Activated CD4-positive, alpha-beta memory T cell treated with anti-CD3 and anti-CD28 coated beads for 36 hours (primary cell): ENCODE results near the gene FGF3. TPM values are rescaled to one million over a fixed set of nuclear protein-coding genes. Genes with fewer than 3 reads are reported as not detected.

Source experiments
- CTCF ChIA-PET: fragments of 350-600 bp; sonication (Branson Sonifier 250); formaldehyde crosslinking; loops from one replicate; lab custom pipeline; 2021; ENCODE audit warnings: antibody characterized with exemption, inconsistent platforms; lab: Charles Lee
- POLR2A ChIA-PET: fragments of 350-600 bp; sonication (Branson Sonifier 250); formaldehyde crosslinking; loops from one replicate; lab custom pipeline; 2021; ENCODE audit warnings: antibody characterized with exemption; lab: Charles Lee
- DNase-seq: peaks from one replicate; pipeline ENCODE4 v3.0.0-alpha.2; 2020
- H3K27ac Mint-ChIP-seq: one replicate; pipeline ENCODE4 v1.8.0; 2021; ENCODE audit warnings: mixed read lengths
- H3K27me3 Mint-ChIP-seq: one replicate; pipeline ENCODE4 v1.8.0; 2021; ENCODE audit warnings: mixed read lengths
- H3K36me3 Mint-ChIP-seq: one replicate; pipeline ENCODE4 v1.8.0; 2021; ENCODE audit warnings: mixed read lengths
- H3K4me1 Mint-ChIP-seq: one replicate; pipeline ENCODE4 v1.8.0; 2021; ENCODE audit warnings: low read depth, mixed read lengths
- H3K4me3 Mint-ChIP-seq: one replicate; pipeline ENCODE4 v1.8.0; 2021; ENCODE audit warnings: mild to moderate bottlenecking, mixed read lengths
- H3K9me3 Mint-ChIP-seq: one replicate; pipeline ENCODE4 v1.8.0; 2021; ENCODE audit warnings: mixed read lengths
- intact Hi-C: fragments of 100-400 bp; cut with micrococcal nuclease; formaldehyde crosslinking; loops from one replicate; pipeline ENCODE4 v1.15.1; 2023
- total RNA-seq, 2 experiments: library from RNA; stranded (reverse); gene quantifications; one replicate each; pipeline ENCODE4 v1.2.3, GENCODE V29; 2021

FGF3 gene
- total RNA-seq, 2 experiments from 2014 or later = not detected

GRCh38 chr11:69818231-69818602 is 999 bp downstream of the FGF3 start:
- Mint-ChIP-seq H3K9me3 (no peaks in the 10 kb centered on the region), H3K4me1 (no peaks in the 10 kb centered on the region), H3K36me3 (no peaks in the 10 kb centered on the region), H3K27me3 (peaks cover 45% of the 10 kb centered on the region), H3K4me3 (no peak overlapping the region), H3K27ac (no peak overlapping the region)
- intact Hi-C loops = loop anchor here (10.0 kb wide), 1 partner anchor 113 kb away; the partner anchor contains the start of gene FGF19
- CTCF ChIA-PET = no interaction called here
- POLR2A ChIA-PET = no interaction called here
- DNase-seq = no peak

- Mint-ChIP-seq H3K4me1 (no peaks in the 10 kb centered on the region), H3K36me3 (no peaks in the 10 kb centered on the region), H3K9me3 (no peaks in the 10 kb centered on the region), H3K4me3 (no peak overlapping the region), H3K27ac (no peak overlapping the region), H3K27me3 (peaks cover 44% of the 10 kb centered on the region)
- POLR2A ChIA-PET = no interaction called here
- intact Hi-C loops = loop anchor here (10.0 kb wide), 1 partner anchor 113 kb away; the partner anchor contains the start of gene FGF19
- CTCF ChIA-PET = no interaction called here
- DNase-seq = no peak
These were observed 1.7 kb downstream of the FGF3 start for GRCh38 chr11:69817265-69818230.

- no peak for DNase-seq
- ChIA-PET CTCF (no interaction called here), POLR2A (no interaction called here)
- Mint-ChIP-seq H3K27me3 (peaks cover 41% of the 10 kb centered on the region), H3K4me1 (no peaks in the 10 kb centered on the region), H3K4me3 (no peak overlapping the region), H3K27ac (no peak overlapping the region), H3K36me3 (no peaks in the 10 kb centered on the region), H3K9me3 (no peaks in the 10 kb centered on the region)
- intact Hi-C loops = loop anchor here (10.0 kb wide), 1 partner anchor 112 kb away; the partner anchor contains the start of gene FGF19
These were observed 2.5 kb downstream of the FGF3 start for GRCh38 chr11:69816671-69817070.

GRCh38 chr11:69815973-69816372 is 3.2 kb downstream of the FGF3 start:
- no peaks in the 10 kb centered on the region for H3K4me1 Mint-ChIP-seq
- no peaks in the 10 kb centered on the region for H3K9me3 Mint-ChIP-seq
- intact Hi-C loops = loop anchor here (10.0 kb wide), 1 partner anchor 111 kb away; the partner anchor contains the start of gene FGF19
- no peak overlapping the region for H3K27ac Mint-ChIP-seq
- H3K4me3 Mint-ChIP-seq = no peak overlapping the region
- ChIA-PET CTCF (no interaction called here), POLR2A (no interaction called here)
- DNase-seq = no peak
- H3K27me3 Mint-ChIP-seq = peaks cover 41% of the 10 kb centered on the region
- no peaks in the 10 kb centered on the region for H3K36me3 Mint-ChIP-seq

- Mint-ChIP-seq H3K27ac (no peak overlapping the region), H3K36me3 (no peaks in the 10 kb centered on the region), H3K4me1 (no peaks in the 10 kb centered on the region), H3K27me3 (peaks cover 34% of the 10 kb centered on the region), H3K9me3 (no peaks in the 10 kb centered on the region), H3K4me3 (no peak overlapping the region)
- DNase-seq = no peak
- ChIA-PET POLR2A (no interaction called here), CTCF (no interaction called here)
- intact Hi-C loops = loop anchor here (10.0 kb wide), 1 partner anchor 110 kb away; the partner anchor contains the start of gene FGF19
These were observed 4.3 kb downstream of the FGF3 start for GRCh38 chr11:69814902-69815301.

GRCh38 chr11:69814411-69814810 is 4.8 kb downstream of the FGF3 start:
- ChIA-PET CTCF (no interaction called here), POLR2A (no interaction called here)
- intact Hi-C loops = loop anchor here (10.0 kb wide), 1 partner anchor 110 kb away; the partner anchor contains the start of gene FGF19
- Mint-ChIP-seq H3K4me1 (no peaks in the 10 kb centered on the region), H3K27me3 (peaks cover 32% of the 10 kb centered on the region), H3K36me3 (no peaks in the 10 kb centered on the region), H3K27ac (no peak overlapping the region), H3K4me3 (no peak overlapping the region), H3K9me3 (no peaks in the 10 kb centered on the region)
- no peak for DNase-seq

- intact Hi-C loops = loop anchor here (10.0 kb wide), 1 partner anchor 109 kb away; the partner anchor contains the start of gene FGF19
- ChIA-PET CTCF (no interaction called here), POLR2A (no interaction called here)
- no peaks in the 10 kb centered on the region for H3K9me3 Mint-ChIP-seq
- H3K36me3 Mint-ChIP-seq = no peaks in the 10 kb centered on the region
- no peak overlapping the region for H3K27ac Mint-ChIP-seq
- H3K4me1 Mint-ChIP-seq = no peaks in the 10 kb centered on the region
- peaks cover 31% of the 10 kb centered on the region for H3K27me3 Mint-ChIP-seq
- no peak for DNase-seq
- no peak overlapping the region for H3K4me3 Mint-ChIP-seq
These were observed 5.4 kb downstream of the FGF3 start for GRCh38 chr11:69813839-69814238.

- Mint-ChIP-seq H3K27ac (no peak overlapping the region), H3K4me3 (no peak overlapping the region), H3K27me3 (peaks cover 37% of the 10 kb centered on the region), H3K9me3 (no peaks in the 10 kb centered on the region), H3K36me3 (no peaks in the 10 kb centered on the region), H3K4me1 (no peaks in the 10 kb centered on the region)
- CTCF ChIA-PET = no interaction called here
- DNase-seq = no peak
- POLR2A ChIA-PET = no interaction called here
- intact Hi-C loops = loop anchor here (10.0 kb wide), 1 partner anchor 108 kb away; the partner anchor contains the start of gene FGF19
These were observed 6.3 kb downstream of the FGF3 start for GRCh38 chr11:69812946-69813345.

- Mint-ChIP-seq H3K27me3 (peaks cover 37% of the 10 kb centered on the region), H3K4me1 (no peaks in the 10 kb centered on the region), H3K4me3 (no peak overlapping the region), H3K9me3 (no peaks in the 10 kb centered on the region), H3K36me3 (no peaks in the 10 kb centered on the region), H3K27ac (no peak overlapping the region)
- intact Hi-C loops = loop anchor here (10.0 kb wide), 1 partner anchor 107 kb away; the partner anchor contains the start of gene FGF19
- ChIA-PET POLR2A (no interaction called here), CTCF (no interaction called here)
- no peak for DNase-seq
These were observed 7.0 kb downstream of the FGF3 start for GRCh38 chr11:69812256-69812655.

GRCh38 chr11:69811431-69811830 is 7.8 kb downstream of the FGF3 start:
- POLR2A ChIA-PET = no interaction called here

GRCh38 chr11:69810289-69811118 is 8.7 kb downstream of the FGF3 start:
- no peak overlapping the region for H3K4me3 Mint-ChIP-seq
- DNase-seq = no peak
- POLR2A ChIA-PET = no interaction called here
- CTCF ChIA-PET = interaction anchor here (0.5 kb wide), 1 partner anchor 140 kb away, joined by 3 read pairs; no protein-coding TSS in a partner anchor
- intact Hi-C loops = loop anchor here (10.0 kb wide), 1 partner anchor 106 kb away; the partner anchor contains the start of gene FGF19
- H3K36me3 Mint-ChIP-seq = no peaks in the 10 kb centered on the region
- peaks cover 24% of the 10 kb centered on the region for H3K27me3 Mint-ChIP-seq
- H3K27ac Mint-ChIP-seq = no peak overlapping the region
- H3K4me1 Mint-ChIP-seq = no peaks in the 10 kb centered on the region
- H3K9me3 Mint-ChIP-seq = no peaks in the 10 kb centered on the region

More at GRCh38 chr11:69811431-69811830, 7.8 kb downstream of the FGF3 start:
- Mint-ChIP-seq H3K27ac (no peak overlapping the region), H3K36me3 (no peaks in the 10 kb centered on the region), H3K4me3 (no peak overlapping the region), H3K4me1 (no peaks in the 10 kb centered on the region), H3K27me3 (peaks cover 32% of the 10 kb centered on the region), H3K9me3 (no peaks in the 10 kb centered on the region)
- CTCF ChIA-PET = no interaction called here
- intact Hi-C loops = loop anchor here (10.0 kb wide), 1 partner anchor 107 kb away; the partner anchor contains the start of gene FGF19
- DNase-seq = no peak
